Neural progenitor cell (in vitro differentiated cells): ENCODE results near the gene TSPYL1. TPM values are rescaled to one million over a fixed set of nuclear protein-coding genes. Genes with fewer than 3 reads are reported as not detected.

Source experiments
- DNase-seq: peaks from one replicate; pipeline ENCODE4 v3.0.0-alpha.2; 2016; ENCODE audit warnings: low spot score
- H2AFZ ChIP-seq: fragments of 200-600 bp; sonication (generic); replicated peaks from 2 replicates; pipeline ENCODE4 v1.6.1; 2016; ENCODE audit warnings: antibody characterized with exemption
- H3F3A ChIP-seq: fragments of 200-600 bp; sonication (generic); 2 replicates; pipeline ENCODE4 v1.6.1; 2016; ENCODE audit warnings: antibody characterized with exemption, low read depth
- H3K27ac ChIP-seq: fragments of 200-600 bp; sonication (generic); 2 replicates; pipeline ENCODE4 v1.5.1; 2016; ENCODE audit warnings: mild to moderate bottlenecking
- H3K27me3 ChIP-seq: fragments of 200-600 bp; sonication (generic); 2 replicates; pipeline ENCODE4 v1.6.1; 2016; ENCODE audit warnings: mild to moderate bottlenecking, moderate library complexity
- H3K36me3 ChIP-seq: fragments of 200-600 bp; sonication (generic); 2 replicates; pipeline ENCODE4 v1.5.1; 2016
- H3K4me1 ChIP-seq: fragments of 200-600 bp; sonication (generic); 2 replicates; pipeline ENCODE4 v1.6.1; 2016; ENCODE audit warnings: mixed run types
- H3K4me2 ChIP-seq: fragments of 200-600 bp; sonication (generic); 2 replicates; pipeline ENCODE4 v1.6.1; 2016
- H3K4me3 ChIP-seq: fragments of 200-600 bp; sonication (generic); 2 replicates; pipeline ENCODE4 v1.5.1; 2016
- H3K79me2 ChIP-seq: fragments of 200-600 bp; sonication (generic); 2 replicates; pipeline ENCODE4 v1.6.1; 2016; ENCODE audit warnings: low read depth
- H3K9ac ChIP-seq: fragments of 200-600 bp; sonication (generic); 2 replicates; pipeline ENCODE4 v1.6.1; 2016
- H3K9me3 ChIP-seq: fragments of 200-600 bp; sonication (generic); 2 replicates; pipeline ENCODE4 v1.5.1; 2016; ENCODE audit warnings: low read depth
- H4K20me1 ChIP-seq: fragments of 200-600 bp; sonication (generic); 2 replicates; pipeline ENCODE4 v1.6.1; 2016; ENCODE audit warnings: low read depth
- H3K27ac Mint-ChIP-seq: 3 replicates; pipeline ENCODE4 v1.8.0; 2021; ENCODE audit warnings: mixed read lengths
- H3K27me3 Mint-ChIP-seq: 2 replicates; pipeline ENCODE4 v1.8.0; 2022; ENCODE audit warnings: low read depth, mild to moderate bottlenecking, inconsistent platforms, moderate library complexity, mixed read lengths; ENCODE audit not compliant: insufficient read depth
- H3K36me3 Mint-ChIP-seq: 3 replicates; pipeline ENCODE4 v1.8.0; 2021; ENCODE audit warnings: mixed read lengths
- H3K4me1 Mint-ChIP-seq: 3 replicates; pipeline ENCODE4 v1.8.0; 2021; ENCODE audit warnings: mixed read lengths
- H3K4me3 Mint-ChIP-seq: 3 replicates; pipeline ENCODE4 v1.8.0; 2021; ENCODE audit warnings: mild to moderate bottlenecking, moderate library complexity, mixed read lengths
- H3K9me3 Mint-ChIP-seq: 3 replicates; pipeline ENCODE4 v1.8.0; 2020; ENCODE audit warnings: mixed read lengths
- EZH2 ChIP-seq: fragments of 200-600 bp; sonication (generic); IDR thresholded peaks from 2 replicates; pipeline ENCODE4 v1.6.1; 2017; ENCODE audit warnings: antibody characterized with exemption, mild to moderate bottlenecking, moderate library complexity
- EZH2phosphoT487 ChIP-seq: fragments of 200-600 bp; sonication (generic); IDR thresholded peaks from 2 replicates; pipeline ENCODE4 v1.6.1; 2017; ENCODE audit warnings: antibody characterized with exemption
- total RNA-seq: library from RNA; depleted of rRNA; stranded (reverse); fragments of >200 nt; gene quantifications from 2 replicates; pipeline ENCODE4 v1.2.3, GENCODE V29; 2015; ENCODE audit warnings: low replicate concordance
- TF ChIP-seq, protein P1 (sequence below): fragments of 200-600 bp; sonication (generic); IDR thresholded peaks from 2 replicates; pipeline ENCODE4 v1.5.1; 2017; ENCODE audit warnings: antibody characterized with exemption, mild to moderate bottlenecking

The TSPYL1 gene
- total RNA-seq, 1 donor from 2014 or later, result 63.0 TPM

DNA sequence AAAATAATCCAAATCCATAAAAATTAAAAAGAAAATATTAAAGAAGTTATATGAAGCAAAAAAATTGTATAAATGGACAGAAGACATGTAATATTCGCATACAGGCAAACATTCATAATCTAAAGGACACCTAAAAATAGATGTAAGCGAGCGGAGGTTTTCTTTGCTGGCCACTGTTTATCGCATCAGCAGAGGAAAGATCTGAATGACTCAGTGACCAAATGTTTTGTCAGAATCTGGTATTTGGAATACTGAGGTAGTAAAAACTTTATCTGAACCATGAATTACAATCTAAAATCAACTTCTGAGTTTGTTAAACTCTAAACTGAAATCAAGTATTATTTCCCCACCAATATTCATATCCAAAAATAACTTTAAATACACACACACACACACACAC, 33.6 kb downstream of the TSPYL1 start:
- Histone ChIP-seq H3K27me3 (no peaks in the 10 kb centered on the region), H3K9me3 (no peaks in the 10 kb centered on the region), H3F3A (peaks cover 12% of the 10 kb centered on the region), H3K27ac (no peak overlapping the region), H3K36me3 (peaks cover 3% of the 10 kb centered on the region), H3K4me3 (no peak overlapping the region), H3K79me2 (peaks cover 25% of the 10 kb centered on the region), H3K4me1 (peaks cover 14% of the 10 kb centered on the region), H3K9ac (no peak overlapping the region), H4K20me1 (peaks cover 13% of the 10 kb centered on the region), H3K4me2 (no peak overlapping the region), H2AFZ (no peak overlapping the region)
- Mint-ChIP-seq H3K36me3 (peaks cover 9% of the 10 kb centered on the region), H3K27me3 (peaks cover 2% of the 10 kb centered on the region), H3K4me3 (no peak overlapping the region), H3K9me3 (no peaks in the 10 kb centered on the region), H3K4me1 (peaks cover 28% of the 10 kb centered on the region), H3K27ac (no peak overlapping the region)
- DNase-seq, result no peak
- no peak for TF ChIP-seq EZH2phosphoT487
- TF ChIP-seq, protein P1, sequence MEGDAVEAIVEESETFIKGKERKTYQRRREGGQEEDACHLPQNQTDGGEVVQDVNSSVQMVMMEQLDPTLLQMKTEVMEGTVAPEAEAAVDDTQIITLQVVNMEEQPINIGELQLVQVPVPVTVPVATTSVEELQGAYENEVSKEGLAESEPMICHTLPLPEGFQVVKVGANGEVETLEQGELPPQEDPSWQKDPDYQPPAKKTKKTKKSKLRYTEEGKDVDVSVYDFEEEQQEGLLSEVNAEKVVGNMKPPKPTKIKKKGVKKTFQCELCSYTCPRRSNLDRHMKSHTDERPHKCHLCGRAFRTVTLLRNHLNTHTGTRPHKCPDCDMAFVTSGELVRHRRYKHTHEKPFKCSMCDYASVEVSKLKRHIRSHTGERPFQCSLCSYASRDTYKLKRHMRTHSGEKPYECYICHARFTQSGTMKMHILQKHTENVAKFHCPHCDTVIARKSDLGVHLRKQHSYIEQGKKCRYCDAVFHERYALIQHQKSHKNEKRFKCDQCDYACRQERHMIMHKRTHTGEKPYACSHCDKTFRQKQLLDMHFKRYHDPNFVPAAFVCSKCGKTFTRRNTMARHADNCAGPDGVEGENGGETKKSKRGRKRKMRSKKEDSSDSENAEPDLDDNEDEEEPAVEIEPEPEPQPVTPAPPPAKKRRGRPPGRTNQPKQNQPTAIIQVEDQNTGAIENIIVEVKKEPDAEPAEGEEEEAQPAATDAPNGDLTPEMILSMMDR, result no peak
- TF ChIP-seq EZH2, result no peak

- no peak overlapping the region for H3K9ac ChIP-seq
- Mint-ChIP-seq H3K9me3 (no peaks in the 10 kb centered on the region), H3K4me3 (no peak overlapping the region), H3K27me3 (peaks cover 2% of the 10 kb centered on the region), H3K4me1 (peaks cover 12% of the 10 kb centered on the region), H3K36me3 (peaks cover 1% of the 10 kb centered on the region), H3K27ac (no peak overlapping the region)
- H3K4me3 ChIP-seq, result no peak overlapping the region
- no peak overlapping the region for H3K27ac ChIP-seq
- no peak for DNase-seq
- H3K27me3 ChIP-seq, result no peaks in the 10 kb centered on the region
- H3K4me2 ChIP-seq, result no peak overlapping the region
- peaks cover 12% of the 10 kb centered on the region for H3F3A ChIP-seq
- no peak overlapping the region for H2AFZ ChIP-seq
- no peak for TF ChIP-seq EZH2phosphoT487
- TF ChIP-seq, protein P1, result no peak
- TF ChIP-seq EZH2, result no peak
- no peaks in the 10 kb centered on the region for H3K9me3 ChIP-seq
- H3K36me3 ChIP-seq, result peaks cover 3% of the 10 kb centered on the region
- peaks cover 1% of the 10 kb centered on the region for H4K20me1 ChIP-seq
- peaks cover 7% of the 10 kb centered on the region for H3K79me2 ChIP-seq
- H3K4me1 ChIP-seq, result no peaks in the 10 kb centered on the region
Measured at GRCh38 chr6:116244284-116244683, 35.4 kb downstream of the TSPYL1 start.

DNA sequence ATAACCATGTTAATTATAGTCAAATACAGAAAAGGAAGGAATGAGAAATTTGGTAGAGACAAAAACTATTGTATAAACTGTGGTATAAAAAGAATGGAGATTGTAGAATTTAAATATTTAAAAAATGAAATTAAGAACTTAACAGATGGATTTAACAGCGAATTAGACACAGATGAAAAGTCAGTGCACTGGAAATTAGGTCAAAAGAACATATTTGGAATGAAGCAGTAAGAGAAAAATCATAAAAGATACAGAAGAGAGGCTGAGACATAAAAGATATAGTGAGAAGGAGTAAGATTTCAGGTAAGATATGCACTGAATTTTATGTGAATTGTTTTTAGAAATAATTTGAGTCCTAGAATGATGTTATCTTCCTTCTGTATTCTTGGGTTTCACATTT, 39.9 kb downstream of the TSPYL1 start:
- H3K4me3 Mint-ChIP-seq, result no peak overlapping the region
- Histone ChIP-seq H3K9me3 (no peaks in the 10 kb centered on the region), H3K9ac (no peak overlapping the region)

More for the DNA sequence above, 39.9 kb downstream of the TSPYL1 start:
- Histone ChIP-seq H3K79me2 (no peaks in the 10 kb centered on the region), H3F3A (peaks cover 4% of the 10 kb centered on the region), H3K4me1 (no peaks in the 10 kb centered on the region), H4K20me1 (no peaks in the 10 kb centered on the region), H2AFZ (no peak overlapping the region), H3K4me3 (no peak overlapping the region), H3K27me3 (no peaks in the 10 kb centered on the region), H3K36me3 (peaks cover 10% of the 10 kb centered on the region), H3K4me2 (no peak overlapping the region), H3K27ac (no peak overlapping the region)
- peaks cover 1% of the 10 kb centered on the region for H3K36me3 Mint-ChIP-seq
- H3K27ac Mint-ChIP-seq, result no peak overlapping the region
- H3K27me3 Mint-ChIP-seq, result peaks cover 2% of the 10 kb centered on the region
- TF ChIP-seq, protein P1, result no peak
- no peak for TF ChIP-seq EZH2phosphoT487
- no peak for TF ChIP-seq EZH2
- no peaks in the 10 kb centered on the region for H3K4me1 Mint-ChIP-seq
- no peak for DNase-seq
- no peaks in the 10 kb centered on the region for H3K9me3 Mint-ChIP-seq
